GM19372 (cell line): ENCODE results near the gene AKAP13.

Source experiments
- ATAC-seq: cut with Tn5 transposase; IDR thresholded peaks from one replicate; pipeline ENCODE4 v1.9.1; 2021; ENCODE audit warnings: mild to moderate bottlenecking, low read depth, moderate library complexity; ENCODE audit not compliant: unreplicated experiment

The AKAP13 gene

GRCh38 chr15:85745023-85745422 lies 364.6 kb downstream of the AKAP13 start:
- no peak for ATAC-seq

- ATAC-seq = no peak
Measured at GRCh38 chr15:85745525-85746150, 365.2 kb downstream of the AKAP13 start.

- no peak for ATAC-seq
Measured at GRCh38 chr15:85746641-85747040, 366.2 kb downstream of the AKAP13 start.

- no peak for ATAC-seq
Measured at GRCh38 chr15:85748176-85748575, 367.8 kb downstream of the AKAP13 start.

GRCh38 chr15:85748729-85749128 lies 368.3 kb downstream of the AKAP13 start:
- ATAC-seq = no peak

- ATAC-seq = no peak
Measured at GRCh38 chr15:85749261-85750151, 369.1 kb downstream of the AKAP13 start.

- no peak for ATAC-seq
Measured at GRCh38 chr15:85750319-85751290, 370.2 kb downstream of the AKAP13 start.

GRCh38 chr15:85751291-85752123 lies 371.1 kb downstream of the AKAP13 start:
- ATAC-seq = no peak

GRCh38 chr15:85752124-85752475 lies 371.7 kb downstream of the AKAP13 start:
- no peak for ATAC-seq

GRCh38 chr15:85752491-85752961 lies 372.1 kb downstream of the AKAP13 start:
- ATAC-seq = no peak

GRCh38 chr15:85753261-85753660 lies 372.9 kb downstream of the AKAP13 start:
- no peak for ATAC-seq

GRCh38 chr15:85753791-85754452 lies 373.5 kb downstream of the AKAP13 start:
- ATAC-seq = no peak

GRCh38 chr15:85754989-85755388 lies 374.6 kb downstream of the AKAP13 start:
- ATAC-seq = no peak

- ATAC-seq = no peak
Measured at GRCh38 chr15:85755471-85755870, 375.1 kb downstream of the AKAP13 start.

GRCh38 chr15:85755942-85756341 lies 375.5 kb downstream of the AKAP13 start:
- ATAC-seq = no peak

GRCh38 chr15:85756411-85757072 lies 376.1 kb downstream of the AKAP13 start:
- no peak for ATAC-seq

- no peak for ATAC-seq
Measured at GRCh38 chr15:85757073-85757938, 376.9 kb downstream of the AKAP13 start.
